Suprapubic skin (tissue), 3 donors: ENCODE measurements around the gene FAF2.

Experiments
- CTCF ChIP-seq, 2 donors: fragments of 200-600 bp in 1 of 2; fragments of 450-650 bp in 1 of 2; sonication (generic) in 1 of 2; IDR thresholded peaks; one replicate each; pipeline ENCODE4 v1.5.1; 2016 to 2019; ENCODE audit warnings: antibody characterized with exemption in 2 of 2, mild to moderate bottlenecking in 1 of 2, moderate library complexity in 1 of 2
- EP300 ChIP-seq: sonication (generic); formaldehyde crosslinking; IDR thresholded peaks from one replicate; pipeline ENCODE4 v1.6.1; 2017; ENCODE audit warnings: antibody characterized with exemption

- TF ChIP-seq EP300 (no peak), CTCF (IDR thresholded peaks at IDR 0.05) (no peak)
Observed at GRCh38 chr5:176533390-176533789, 85.2 kb downstream of the FAF2 start.
